WI38 (cell line): ENCODE results near the gene MAN1A1.

ENCODE experiments used
- H3K4me3 ChIP-seq: 2 replicates; pipeline ENCODE4 v1.5.1; 2011; ENCODE audit warnings: low read depth, mild to moderate bottlenecking, control low read depth, low read length
- TF ChIP-seq, protein P1 (sequence below): IDR thresholded peaks from 2 replicates; pipeline ENCODE4 v1.5.1; 2012; ENCODE audit warnings: low read depth, mild to moderate bottlenecking, control low read depth, low read length

Gene MAN1A1

DNA sequence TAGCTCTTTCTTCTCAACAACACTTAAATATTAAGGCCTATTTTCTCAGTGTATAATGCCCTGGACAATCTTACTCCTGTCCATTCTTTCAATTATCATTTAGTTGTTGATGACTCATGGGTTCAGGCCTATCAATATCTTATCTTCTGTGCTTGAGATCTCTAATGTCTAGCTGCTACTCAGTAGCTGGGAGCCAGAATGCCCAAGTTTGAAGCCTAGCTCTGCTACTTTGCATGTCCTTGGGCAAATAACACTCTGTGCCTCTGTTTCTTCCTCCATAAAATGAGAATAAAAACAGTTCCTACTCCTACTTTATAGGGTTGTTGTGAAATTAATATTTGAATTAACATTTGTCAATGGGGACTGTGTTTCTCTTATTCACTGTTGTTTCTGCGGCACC, 69.5 kb downstream of the MAN1A1 start:
- TF ChIP-seq, protein P1, sequence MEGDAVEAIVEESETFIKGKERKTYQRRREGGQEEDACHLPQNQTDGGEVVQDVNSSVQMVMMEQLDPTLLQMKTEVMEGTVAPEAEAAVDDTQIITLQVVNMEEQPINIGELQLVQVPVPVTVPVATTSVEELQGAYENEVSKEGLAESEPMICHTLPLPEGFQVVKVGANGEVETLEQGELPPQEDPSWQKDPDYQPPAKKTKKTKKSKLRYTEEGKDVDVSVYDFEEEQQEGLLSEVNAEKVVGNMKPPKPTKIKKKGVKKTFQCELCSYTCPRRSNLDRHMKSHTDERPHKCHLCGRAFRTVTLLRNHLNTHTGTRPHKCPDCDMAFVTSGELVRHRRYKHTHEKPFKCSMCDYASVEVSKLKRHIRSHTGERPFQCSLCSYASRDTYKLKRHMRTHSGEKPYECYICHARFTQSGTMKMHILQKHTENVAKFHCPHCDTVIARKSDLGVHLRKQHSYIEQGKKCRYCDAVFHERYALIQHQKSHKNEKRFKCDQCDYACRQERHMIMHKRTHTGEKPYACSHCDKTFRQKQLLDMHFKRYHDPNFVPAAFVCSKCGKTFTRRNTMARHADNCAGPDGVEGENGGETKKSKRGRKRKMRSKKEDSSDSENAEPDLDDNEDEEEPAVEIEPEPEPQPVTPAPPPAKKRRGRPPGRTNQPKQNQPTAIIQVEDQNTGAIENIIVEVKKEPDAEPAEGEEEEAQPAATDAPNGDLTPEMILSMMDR: no peak
- no peak overlapping the region for H3K4me3 ChIP-seq

DNA sequence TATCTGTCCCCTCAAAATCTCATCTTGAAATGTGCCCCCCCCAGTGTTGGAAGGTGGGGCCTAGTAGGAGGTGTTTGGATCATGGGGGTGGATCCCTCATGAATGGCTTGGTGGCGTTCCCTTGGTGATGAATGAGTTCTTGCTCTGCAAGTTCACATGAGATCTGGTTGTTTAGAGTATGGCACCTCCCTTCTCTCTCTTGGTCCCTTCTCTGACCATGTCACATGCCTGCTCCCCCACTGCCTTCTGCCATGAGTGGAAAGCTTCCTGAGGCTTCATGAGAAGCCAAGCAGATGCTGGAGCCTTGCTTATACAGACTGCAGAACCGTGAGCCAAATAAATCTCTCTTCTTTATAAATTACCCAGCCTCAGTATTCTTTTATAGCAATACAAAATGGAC, 70.9 kb downstream of the MAN1A1 start:
- TF ChIP-seq, protein P1: no peak
- no peak overlapping the region for H3K4me3 ChIP-seq

DNA sequence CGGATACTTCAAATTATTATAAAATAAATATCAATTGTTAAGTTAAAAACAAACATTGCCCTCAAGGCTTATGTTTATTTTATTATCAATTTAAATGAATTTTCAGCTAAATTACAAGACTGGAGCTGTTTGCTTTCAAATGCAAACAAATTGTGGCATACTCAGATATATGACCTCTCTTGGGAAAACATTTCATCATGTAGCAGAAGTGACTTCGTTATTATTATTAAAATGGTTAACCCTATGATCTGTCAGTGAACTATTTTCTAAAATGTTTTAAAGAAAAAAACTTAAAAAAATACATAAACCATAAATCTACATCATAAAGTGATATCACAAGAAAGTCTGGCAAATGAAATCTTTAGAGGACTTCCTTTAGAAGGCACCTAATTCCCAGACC, 72.5 kb downstream of the MAN1A1 start:
- TF ChIP-seq, protein P1: no peak
- no peak overlapping the region for H3K4me3 ChIP-seq

DNA sequence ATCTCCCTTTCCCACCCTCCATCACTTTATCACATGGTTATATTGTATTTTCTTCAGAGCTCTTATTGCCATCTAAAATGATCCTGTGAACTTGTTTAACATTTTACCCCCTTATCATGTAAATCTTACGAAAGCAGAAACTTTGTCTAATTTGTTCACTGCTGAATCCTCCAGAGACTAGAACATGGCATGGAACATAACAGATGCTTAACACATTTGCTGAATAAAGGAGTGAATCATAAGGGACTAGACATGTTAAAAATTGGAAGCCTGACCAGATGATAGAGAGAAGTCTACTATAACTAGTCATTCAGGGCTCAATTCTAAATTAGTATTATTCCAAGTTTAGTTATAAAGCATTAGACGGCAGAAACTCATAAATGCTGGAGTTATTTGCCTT, 73.3 kb downstream of the MAN1A1 start:
- TF ChIP-seq, protein P1: no peak
- H3K4me3 ChIP-seq: no peak overlapping the region

DNA sequence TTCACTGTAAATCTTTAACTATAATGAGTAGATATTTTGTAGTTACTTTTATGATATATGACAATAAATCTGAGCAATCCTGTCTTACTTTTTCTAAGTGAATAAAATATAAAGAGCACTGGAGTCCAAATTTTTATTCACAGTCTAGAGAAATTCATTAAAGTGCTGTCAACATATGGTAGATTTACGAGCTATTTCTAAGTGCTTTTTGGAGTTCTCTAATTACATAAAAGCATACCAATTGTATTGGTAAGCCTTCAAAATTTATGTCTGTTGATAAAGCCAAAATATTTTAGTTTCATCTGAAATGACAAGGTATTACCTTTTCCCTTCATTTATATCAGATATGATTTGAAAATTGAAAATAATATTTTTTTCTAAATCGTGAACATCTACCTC, 75.4 kb downstream of the MAN1A1 start:
- no peak overlapping the region for H3K4me3 ChIP-seq
- TF ChIP-seq, protein P1: no peak

DNA sequence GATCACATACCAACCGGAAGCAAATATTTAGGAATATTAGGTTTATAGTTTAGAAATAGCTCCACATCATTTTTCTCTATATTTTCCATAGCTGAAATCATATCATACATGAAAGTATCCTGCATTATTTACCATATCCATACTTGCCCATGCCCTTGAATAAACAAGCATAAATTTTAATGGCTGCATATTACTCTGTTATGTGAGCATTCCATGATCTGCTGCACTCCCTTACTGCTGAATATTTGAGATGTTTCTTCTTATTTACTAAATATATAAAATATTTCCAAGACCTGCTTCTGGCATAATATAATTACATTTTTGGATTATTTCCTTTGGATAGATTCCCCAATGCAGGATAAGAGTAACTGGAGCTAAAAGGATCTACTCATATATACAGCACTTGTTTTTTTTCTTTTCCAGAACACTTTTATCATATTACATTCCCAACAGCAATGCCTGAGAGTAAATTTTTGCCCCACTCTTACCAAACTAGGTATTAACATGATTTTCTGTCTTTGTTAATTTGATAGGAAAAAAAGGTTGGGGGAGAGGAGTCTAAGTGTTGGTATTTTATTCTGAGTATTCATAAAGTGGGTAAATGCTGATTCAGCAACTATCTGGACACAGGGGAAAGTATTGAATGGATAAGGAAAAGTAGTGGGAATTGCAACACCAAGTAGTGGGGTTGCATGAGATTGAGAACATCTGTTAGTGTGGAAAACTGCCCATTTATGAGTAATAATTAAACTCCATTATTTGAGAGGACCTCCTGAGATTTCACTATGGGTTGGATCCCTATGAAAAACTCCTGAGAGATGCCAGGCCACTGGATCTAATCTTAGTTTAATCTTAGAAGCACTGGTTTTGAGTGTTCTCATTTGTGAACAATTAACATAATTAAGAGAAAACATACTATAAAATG, 76.0 kb downstream of the MAN1A1 start:
- TF ChIP-seq, protein P1: no peak
- H3K4me3 ChIP-seq: no peak overlapping the region

DNA sequence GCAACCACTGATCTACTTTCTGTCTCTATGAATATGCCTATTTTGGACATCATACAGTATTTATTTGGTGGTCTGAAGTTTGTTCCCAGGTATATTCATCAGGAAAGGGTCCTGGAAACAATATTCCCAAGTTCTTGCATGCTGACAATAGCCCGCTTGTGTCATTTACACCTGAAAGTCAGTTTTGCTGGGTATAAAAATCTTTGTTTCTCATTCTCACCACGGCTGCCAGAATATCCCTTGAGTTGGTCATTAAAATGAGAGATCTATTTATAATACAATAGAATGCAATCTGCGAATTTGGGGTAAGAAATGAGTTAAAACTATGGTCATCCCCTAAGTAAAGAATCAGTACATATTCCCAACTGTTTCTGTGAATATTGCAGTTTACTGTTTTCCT, 79.0 kb downstream of the MAN1A1 start:
- TF ChIP-seq, protein P1: no peak
- no peak overlapping the region for H3K4me3 ChIP-seq
